Cardiac fibroblast (primary cell): ENCODE measurements around the gene MSH3.

Experiments used
- DNase-seq, 2 donors: peaks; one replicate each; pipeline versions ENCODE4 v3.0.0 to v3.0.0-alpha.2; 2010; ENCODE audit warnings: low read depth in 2 of 2
- H3K4me3 ChIP-seq, 2 donors: replicated peaks in 1 of 2; 1 replicate in 1 of 2; 2 replicates in 1 of 2; pipeline ENCODE4 v1.5.1; 2011; ENCODE audit warnings: low read depth in 2 of 2, low read length in 2 of 2, mild to moderate bottlenecking in 2 of 2, moderate library complexity in 1 of 2
- TF ChIP-seq, protein P1 (sequence below): IDR thresholded peaks from one replicate; pipeline ENCODE4 v1.5.1; 2011; ENCODE audit warnings: low read depth, mild to moderate bottlenecking, low read length, inconsistent platforms

Gene MSH3

DNA sequence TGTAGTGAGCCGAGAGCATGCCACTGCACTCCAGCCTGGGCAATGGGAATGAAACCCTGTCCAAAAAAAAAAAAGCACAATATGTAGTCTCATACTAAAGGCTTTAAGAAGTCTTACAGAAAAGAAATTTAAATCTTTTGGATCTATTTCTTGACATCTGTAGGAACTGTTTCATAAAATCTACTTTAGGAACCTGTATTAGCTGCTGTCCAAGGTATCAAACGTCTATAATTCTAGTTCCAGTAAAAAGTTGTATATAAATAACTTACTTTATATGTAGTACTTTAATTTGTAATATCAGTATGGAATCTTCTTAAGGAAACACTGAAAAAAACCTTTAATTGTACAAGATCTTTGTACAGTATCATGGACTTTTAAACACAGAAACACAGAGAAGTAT, 199.0 kb downstream of the MSH3 start:
- TF ChIP-seq, protein P1, sequence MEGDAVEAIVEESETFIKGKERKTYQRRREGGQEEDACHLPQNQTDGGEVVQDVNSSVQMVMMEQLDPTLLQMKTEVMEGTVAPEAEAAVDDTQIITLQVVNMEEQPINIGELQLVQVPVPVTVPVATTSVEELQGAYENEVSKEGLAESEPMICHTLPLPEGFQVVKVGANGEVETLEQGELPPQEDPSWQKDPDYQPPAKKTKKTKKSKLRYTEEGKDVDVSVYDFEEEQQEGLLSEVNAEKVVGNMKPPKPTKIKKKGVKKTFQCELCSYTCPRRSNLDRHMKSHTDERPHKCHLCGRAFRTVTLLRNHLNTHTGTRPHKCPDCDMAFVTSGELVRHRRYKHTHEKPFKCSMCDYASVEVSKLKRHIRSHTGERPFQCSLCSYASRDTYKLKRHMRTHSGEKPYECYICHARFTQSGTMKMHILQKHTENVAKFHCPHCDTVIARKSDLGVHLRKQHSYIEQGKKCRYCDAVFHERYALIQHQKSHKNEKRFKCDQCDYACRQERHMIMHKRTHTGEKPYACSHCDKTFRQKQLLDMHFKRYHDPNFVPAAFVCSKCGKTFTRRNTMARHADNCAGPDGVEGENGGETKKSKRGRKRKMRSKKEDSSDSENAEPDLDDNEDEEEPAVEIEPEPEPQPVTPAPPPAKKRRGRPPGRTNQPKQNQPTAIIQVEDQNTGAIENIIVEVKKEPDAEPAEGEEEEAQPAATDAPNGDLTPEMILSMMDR, result no peak
- no peak overlapping the region for H3K4me3 ChIP-seq
- no peak for DNase-seq

GRCh38 chr5:80854583-80854982, 200.1 kb downstream of the MSH3 start:
- no peak overlapping the region for H3K4me3 ChIP-seq
- no peak for DNase-seq
- TF ChIP-seq, protein P1, result no peak

DNA sequence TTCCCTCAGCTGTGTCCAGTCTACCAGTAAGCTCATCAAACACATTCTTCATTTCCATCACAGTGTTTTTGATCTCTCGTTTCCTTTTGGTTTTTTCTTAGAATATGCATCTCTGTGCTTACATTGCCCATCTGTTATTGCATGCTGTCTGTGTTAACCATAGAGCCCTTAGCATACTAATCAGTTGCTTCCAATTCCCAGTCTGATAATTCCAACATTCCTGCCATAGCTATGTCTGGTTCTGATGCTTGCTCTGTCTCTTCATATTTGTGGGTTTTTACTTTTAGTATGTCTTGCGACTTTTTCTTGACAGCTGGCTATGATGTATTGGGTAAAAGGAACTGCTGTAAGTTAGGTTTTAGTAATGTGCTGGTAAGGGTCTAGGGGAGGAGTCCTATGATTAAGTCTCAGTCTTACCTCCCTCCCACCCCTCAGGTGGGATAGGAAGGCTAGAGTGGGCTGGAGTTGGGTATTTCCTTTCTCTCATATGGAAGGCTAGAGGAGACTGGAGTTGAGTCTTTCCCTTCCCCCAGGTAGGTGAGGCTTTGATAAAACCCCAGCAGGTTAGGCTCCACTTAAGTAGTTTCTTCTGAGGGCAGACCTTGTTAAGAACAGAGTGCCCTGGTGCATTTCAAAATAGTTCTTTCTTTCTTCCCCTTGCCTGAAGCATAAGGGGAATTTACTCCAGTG, 206.6 kb downstream of the MSH3 start:
- peak; percentile 24 to 50 for DNase-seq
- no peak overlapping the region for H3K4me3 ChIP-seq
- TF ChIP-seq, protein P1, result no peak

DNA sequence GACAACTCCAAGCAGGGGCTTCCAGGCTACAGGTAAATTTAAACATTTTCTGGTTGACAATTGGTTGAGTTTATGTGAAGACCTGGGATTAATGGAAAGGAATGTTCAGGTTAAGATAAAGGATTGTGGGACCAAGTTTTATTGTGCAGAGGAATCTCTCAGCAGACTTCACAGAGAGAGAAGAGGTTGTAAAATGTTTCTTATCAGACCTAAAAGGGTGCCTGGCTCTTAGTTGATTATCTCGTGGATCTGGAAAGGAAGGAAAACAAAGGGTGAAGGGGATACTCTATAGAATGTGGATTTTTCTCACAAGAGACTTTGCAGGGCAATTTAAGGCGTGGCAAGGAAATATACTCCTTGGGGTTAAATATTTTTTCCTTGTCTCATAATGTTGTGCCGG, 209.3 kb downstream of the MSH3 start:
- TF ChIP-seq, protein P1, result no peak
- no peak overlapping the region for H3K4me3 ChIP-seq
- no peak for DNase-seq

DNA sequence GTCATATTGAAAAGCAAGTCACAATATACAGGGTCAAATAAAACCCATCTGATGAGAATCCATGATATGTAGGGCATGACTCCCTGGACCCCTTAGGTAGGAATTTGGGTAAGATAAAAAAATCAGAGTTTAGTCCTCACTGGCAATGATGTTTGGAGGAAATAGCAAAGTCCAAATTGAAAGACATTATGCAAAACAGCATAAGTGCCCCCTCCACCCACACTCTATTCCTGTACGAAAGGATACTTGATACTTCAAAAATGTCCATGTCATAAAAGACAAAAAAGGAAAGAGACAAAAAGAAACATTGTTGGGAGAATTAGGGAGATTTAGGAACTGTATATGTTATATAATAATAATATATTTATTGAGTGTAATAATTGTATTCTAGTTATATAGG, 209.7 kb downstream of the MSH3 start:
- H3K4me3 ChIP-seq, result no peak overlapping the region
- DNase-seq, result no peak
- TF ChIP-seq, protein P1, result no peak

- no peak overlapping the region for H3K4me3 ChIP-seq
- TF ChIP-seq, protein P1, result no peak
- DNase-seq, result no peak
Measured at GRCh38 chr5:80864706-80865435, 210.4 kb downstream of the MSH3 start.
